Fibroblast of mammary gland (primary cell): ENCODE data around the gene KCNH4.

Experiments used
- DNase-seq: peaks from one replicate; pipeline ENCODE4 v3.0.0-alpha.2; 2010; ENCODE audit warnings: low read depth
- H3K4me3 ChIP-seq: 2 replicates; pipeline ENCODE4 v1.5.1; 2011; ENCODE audit warnings: low read depth, mild to moderate bottlenecking, low read length, moderate library complexity; ENCODE audit not compliant: control insufficient read depth
- TF ChIP-seq, protein P1 (sequence below): conservative IDR thresholded peaks from 2 replicates; pipeline ENCODE4 v1.5.1; 2011; ENCODE audit warnings: low read depth, low read length, inconsistent platforms; ENCODE audit not compliant: control insufficient read depth, insufficient read depth

Gene KCNH4

DNA sequence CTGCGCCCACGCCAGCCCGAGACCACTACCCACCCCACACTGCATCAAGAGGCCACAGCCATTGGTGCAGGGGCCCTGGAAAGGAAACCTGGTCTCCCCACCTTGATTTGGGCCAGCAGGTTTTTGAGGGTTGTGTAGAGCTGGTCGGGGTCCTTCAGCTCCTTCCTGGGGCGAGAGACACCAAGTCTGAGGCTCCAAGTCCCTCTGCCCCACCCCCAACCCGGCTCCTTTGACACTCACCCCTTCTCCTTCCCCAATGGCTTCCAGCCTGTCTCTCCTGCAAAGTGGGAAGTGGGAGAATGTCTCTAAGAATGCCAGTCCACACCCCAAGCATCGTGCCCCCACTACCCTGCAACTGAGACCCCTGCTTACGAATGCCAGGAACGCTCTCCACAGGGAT, 66.8 kb downstream of the KCNH4 start:
- DNase-seq, result no peak
- no peak overlapping the region for H3K4me3 ChIP-seq
- TF ChIP-seq, protein P1, sequence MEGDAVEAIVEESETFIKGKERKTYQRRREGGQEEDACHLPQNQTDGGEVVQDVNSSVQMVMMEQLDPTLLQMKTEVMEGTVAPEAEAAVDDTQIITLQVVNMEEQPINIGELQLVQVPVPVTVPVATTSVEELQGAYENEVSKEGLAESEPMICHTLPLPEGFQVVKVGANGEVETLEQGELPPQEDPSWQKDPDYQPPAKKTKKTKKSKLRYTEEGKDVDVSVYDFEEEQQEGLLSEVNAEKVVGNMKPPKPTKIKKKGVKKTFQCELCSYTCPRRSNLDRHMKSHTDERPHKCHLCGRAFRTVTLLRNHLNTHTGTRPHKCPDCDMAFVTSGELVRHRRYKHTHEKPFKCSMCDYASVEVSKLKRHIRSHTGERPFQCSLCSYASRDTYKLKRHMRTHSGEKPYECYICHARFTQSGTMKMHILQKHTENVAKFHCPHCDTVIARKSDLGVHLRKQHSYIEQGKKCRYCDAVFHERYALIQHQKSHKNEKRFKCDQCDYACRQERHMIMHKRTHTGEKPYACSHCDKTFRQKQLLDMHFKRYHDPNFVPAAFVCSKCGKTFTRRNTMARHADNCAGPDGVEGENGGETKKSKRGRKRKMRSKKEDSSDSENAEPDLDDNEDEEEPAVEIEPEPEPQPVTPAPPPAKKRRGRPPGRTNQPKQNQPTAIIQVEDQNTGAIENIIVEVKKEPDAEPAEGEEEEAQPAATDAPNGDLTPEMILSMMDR, result no peak

DNA sequence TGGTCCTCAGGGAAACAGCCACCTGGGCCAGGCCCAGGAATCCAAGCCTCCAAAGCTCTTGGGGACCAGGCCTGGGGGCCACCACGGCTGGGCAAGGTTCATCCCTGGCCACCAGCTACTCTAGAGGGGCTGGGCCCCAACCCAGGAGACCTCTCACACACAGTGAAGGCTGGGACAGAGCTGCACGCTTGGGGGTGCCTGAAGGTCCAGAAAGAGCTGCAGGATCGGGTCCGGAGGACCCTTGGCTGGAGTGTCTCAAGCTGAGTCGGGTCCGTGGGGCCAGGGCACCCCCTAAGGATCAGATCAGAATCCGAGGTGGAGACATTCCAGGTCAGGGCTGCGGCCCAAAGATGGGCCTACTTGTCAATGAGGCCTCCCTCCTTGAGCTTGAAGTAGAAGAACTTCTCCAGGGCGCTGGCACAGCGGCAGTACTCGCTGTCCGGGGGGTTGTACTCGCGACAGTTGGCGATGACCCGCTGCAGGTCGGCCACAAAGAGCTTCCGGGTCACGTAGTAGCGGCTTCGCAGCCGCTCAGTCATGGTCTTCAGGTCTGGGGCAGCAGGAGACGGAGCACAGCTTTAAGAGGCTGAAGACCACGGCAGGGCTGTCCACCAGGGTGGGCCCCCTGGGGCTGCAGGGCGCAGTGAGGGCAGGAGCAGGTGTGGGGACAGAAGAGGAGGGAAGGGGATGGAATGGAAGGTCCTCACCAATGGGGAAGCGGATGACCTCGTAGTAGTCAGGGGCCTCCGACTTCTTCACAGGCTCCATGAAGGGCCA, 67.5 kb downstream of the KCNH4 start:
- DNase-seq, result no peak
- TF ChIP-seq, protein P1, result no peak
- H3K4me3 ChIP-seq, result no peak overlapping the region

DNA sequence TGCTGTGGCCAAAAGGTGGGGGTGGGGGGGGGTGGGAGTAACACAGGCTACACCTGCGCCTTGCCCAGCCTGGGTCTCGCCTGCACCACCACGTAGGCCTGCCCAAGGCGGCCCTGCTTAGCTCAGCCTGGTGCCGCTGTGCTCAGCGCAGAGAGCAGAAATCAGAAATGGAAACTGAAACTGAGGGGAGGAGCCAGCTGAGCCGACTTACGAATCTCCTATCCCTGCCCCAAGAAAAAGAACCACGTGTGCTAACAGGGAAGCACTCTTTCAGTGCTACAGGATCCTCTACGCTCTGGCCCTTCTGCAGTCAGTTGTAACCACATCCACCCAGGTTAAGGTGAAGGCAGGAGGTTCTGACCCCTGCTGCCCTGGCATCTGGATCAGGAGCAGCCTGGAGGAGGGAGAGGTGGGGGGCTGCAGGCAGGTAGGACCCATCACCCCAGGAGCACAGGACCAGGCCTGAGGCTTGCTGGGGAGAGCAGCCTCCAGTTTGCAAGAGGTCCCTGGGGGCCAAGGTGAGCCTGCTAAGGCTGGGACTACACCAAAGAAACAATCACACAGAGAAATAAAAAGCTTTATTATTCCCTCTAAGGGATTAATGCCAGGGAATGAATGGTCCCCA, 68.3 kb downstream of the KCNH4 start, which contains the start of gene DHX58:
DHX58 (minus strand) TSS at position 163 of the 625 bp plus-strand sequence. CDS start 822 bp downstream, outside the sequence.
- peak; percentile 82 for DNase-seq
- peak within 1 kb of the TSS; percentile 49 for H3K4me3 ChIP-seq
- TF ChIP-seq, protein P1, result no peak

DNA sequence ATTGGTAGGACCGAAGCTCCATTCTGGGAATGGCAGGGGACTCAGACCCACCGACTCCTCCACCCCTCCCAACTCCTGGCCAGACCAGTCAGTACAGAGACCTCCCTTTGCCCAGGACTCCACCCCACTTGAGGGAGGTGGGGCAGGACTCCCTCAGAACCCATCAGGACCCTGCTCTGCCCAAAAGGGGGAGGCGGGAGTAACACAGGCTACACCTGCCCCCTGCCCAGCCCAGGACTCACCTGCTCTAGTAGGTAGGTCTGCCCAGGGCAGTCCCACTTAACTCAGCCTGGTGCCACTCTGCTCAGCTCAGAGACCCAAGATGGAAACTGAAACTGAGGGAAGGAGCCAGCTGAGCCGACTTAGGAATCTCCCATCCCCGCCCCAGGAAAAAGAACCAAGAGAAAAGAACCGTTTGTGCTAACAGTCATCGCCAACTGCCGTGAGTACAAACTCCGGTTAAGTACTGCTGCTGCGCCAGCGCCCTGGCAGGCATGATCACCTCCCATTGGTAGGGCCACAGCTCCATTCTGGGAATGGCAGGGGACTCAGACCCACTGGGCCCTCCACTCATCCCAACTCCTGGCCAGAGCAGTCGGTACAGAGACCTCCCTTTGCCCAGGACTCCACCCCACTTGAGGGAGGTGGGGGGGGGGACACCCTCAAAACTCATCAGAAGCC, 68.9 kb downstream of the KCNH4 start:
- DNase-seq, result peak; percentile 53
- H3K4me3 ChIP-seq, result peak overlapping the region; percentile 49
- TF ChIP-seq, protein P1, result no peak

DNA sequence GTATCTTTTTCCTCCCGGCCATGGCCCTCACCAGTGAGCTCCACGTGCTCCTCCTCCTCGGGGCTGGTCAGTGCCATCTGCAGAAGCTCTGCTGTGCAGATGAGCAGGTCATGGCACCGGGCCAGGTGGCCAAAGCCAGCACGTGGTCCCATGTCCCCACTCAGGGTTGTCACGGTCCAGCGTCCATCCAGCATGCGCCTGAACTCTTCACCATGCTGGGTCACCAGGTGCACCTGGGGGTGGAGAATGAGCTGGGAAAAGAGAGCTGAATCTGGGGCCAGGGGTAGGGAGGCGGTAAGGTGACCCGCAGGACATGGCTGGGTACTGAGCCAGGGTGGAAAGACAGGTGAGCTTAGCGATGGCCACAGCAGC, 69.7 kb downstream of the KCNH4 start:
- DNase-seq, result no peak
- TF ChIP-seq, protein P1, result no peak
- no peak overlapping the region for H3K4me3 ChIP-seq

DNA sequence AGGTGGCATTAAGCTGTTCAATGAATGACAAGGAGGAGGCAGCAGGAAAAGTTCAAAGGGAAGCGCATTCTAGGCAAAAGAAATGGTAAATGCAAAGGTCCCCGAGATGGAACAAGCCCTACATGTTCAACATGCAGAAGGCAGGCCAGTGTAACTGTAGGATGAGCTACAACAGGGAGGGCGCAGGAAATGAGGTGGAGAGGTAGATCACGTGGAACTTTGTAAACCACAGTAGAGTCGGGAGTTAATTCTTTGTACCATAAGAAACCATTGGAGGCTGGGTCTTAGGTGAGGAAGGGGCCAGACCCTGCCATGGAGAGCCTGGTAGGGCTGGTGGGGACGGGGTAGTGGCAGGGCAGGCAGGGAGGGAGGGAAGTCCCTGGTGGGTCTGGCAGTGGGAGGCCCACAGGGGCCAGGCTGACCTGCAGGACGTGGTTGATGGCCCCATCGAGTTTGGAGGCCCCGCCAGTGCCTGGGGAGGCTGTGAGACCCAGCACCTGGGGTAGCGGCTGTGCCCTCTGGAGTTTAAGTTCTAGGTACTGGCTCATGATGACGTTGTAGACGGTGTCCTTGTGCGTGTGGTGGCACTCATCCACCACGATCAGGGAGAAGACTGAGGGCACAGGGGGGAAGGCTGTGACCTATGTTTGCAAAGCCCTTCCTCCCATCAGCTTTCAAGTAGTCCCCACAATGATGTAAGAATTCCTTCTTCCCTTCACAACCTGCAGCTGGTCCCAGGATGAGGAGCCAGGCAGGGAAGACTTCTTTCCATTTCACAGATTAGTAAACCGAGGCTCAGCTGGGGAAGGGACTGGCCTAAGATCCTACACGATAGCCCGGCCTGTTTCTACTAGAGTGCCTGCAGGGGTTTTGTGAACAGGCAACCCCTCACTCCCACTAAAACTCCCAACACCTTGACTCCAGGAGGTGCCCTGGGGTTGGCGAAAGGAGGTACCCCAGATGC, 70.4 kb downstream of the KCNH4 start:
- H3K4me3 ChIP-seq, result no peak overlapping the region
- TF ChIP-seq, protein P1, result no peak
- no peak for DNase-seq
